ENCODE measurements around the gene CT45A5. TPM values are rescaled to one million over a fixed set of nuclear protein-coding genes. Genes with fewer than 3 reads are reported as not detected.
"Not testable (repeated sequence)": the region's sequence is repeated elsewhere in the genome, so short reads cannot be mapped to it uniquely, and the experiment has no call there.

CT45A5 gene
- total RNA-seq, 1 donor from 2014 or later: not detected

DNA sequence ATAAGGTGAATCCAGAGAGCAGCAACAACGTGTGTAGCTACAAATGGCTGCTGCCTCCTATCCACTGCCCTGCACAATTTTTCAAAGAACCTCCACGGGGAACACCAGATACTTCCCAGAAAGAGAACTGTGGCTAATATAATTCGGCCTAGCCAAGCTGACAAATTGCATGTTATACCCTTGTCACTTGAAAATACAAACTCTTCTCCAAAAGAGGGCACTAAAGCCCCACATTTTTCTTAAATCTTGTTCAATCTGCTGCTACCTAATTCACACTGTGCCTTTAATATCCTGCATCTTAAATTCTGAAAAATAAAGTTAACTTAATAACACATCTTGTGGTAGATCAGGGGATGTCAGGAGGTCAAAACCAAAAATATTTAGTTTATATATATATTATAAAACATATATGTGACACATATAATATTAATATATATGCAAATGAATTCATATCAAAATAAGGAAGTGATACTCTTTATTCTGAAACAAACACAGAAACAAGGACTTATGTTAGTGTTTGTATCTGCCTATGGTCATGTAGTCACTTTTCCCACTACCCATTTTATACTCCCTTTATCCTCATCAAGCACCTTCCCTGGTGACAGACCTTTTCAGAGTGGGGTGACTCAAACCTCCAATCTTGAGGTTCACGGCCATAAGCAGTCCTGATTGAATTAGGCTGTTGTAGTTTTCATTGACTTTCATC, 47.8 kb downstream of the CT45A5 start:
- no peaks in the 10 kb centered on the region for H3K27me3 Mint-ChIP-seq (ENCODE audit: unreplicated experiment)
- H3K36me3 Mint-ChIP-seq (ENCODE audit: unreplicated experiment): no peaks in the 10 kb centered on the region
- no peak overlapping the region for H3K27ac Mint-ChIP-seq (ENCODE audit: unreplicated experiment)
- TF ChIP-seq CTCF (IDR thresholded peaks at IDR 0.05; ENCODE audit: partially characterized antibody, unreplicated experiment): no peak
- no peaks in the 10 kb centered on the region for H3K4me1 Mint-ChIP-seq (ENCODE audit: low read depth, unreplicated experiment)
- no peaks in the 10 kb centered on the region for H3K9me3 Mint-ChIP-seq (ENCODE audit: unreplicated experiment)
- DNase-seq: no peak
- no peak overlapping the region for H3K4me3 Mint-ChIP-seq (ENCODE audit: unreplicated experiment)

GRCh38 chrX:135734666-135735065, 50.6 kb downstream of the CT45A5 start:
- not testable (repeated sequence) for H3K9me3 Mint-ChIP-seq (ENCODE audit: unreplicated experiment); H3K36me3 Mint-ChIP-seq (ENCODE audit: unreplicated experiment); H3K27me3 Mint-ChIP-seq (ENCODE audit: unreplicated experiment); DNase-seq; H3K4me1 Mint-ChIP-seq (ENCODE audit: low read depth, unreplicated experiment); H3K27ac Mint-ChIP-seq (ENCODE audit: unreplicated experiment); H3K4me3 Mint-ChIP-seq (ENCODE audit: unreplicated experiment)

Other genes with a start within 250 kb of the CT45A5 start
- not detected for gene CT45A1, start 71.9 kb downstream of the CT45A5 start, total RNA-seq (ENCODE audit: unreplicated experiment)
- not detected for gene CT45A3, start 17.3 kb downstream of the CT45A5 start, total RNA-seq (ENCODE audit: unreplicated experiment)
- gene CT45A6, start 17.3 kb upstream of the CT45A5 start, total RNA-seq (ENCODE audit: unreplicated experiment): not detected
- not detected for gene CT45A2, start 34.5 kb upstream of the CT45A5 start, total RNA-seq (ENCODE audit: unreplicated experiment)
- gene CT45A7, start 51.8 kb upstream of the CT45A5 start, total RNA-seq (ENCODE audit: unreplicated experiment): not detected
- gene CT45A8, start 69.0 kb upstream of the CT45A5 start, total RNA-seq (ENCODE audit: unreplicated experiment): not detected
- not detected for gene CT45A9, start 86.3 kb upstream of the CT45A5 start, total RNA-seq (ENCODE audit: unreplicated experiment)
- gene CT45A10, start 107.9 kb upstream of the CT45A5 start, total RNA-seq (ENCODE audit: unreplicated experiment): not detected
- not detected for gene SAGE1, start 108.2 kb upstream of the CT45A5 start, total RNA-seq (ENCODE audit: unreplicated experiment)
- gene MMGT1, start 188.5 kb upstream of the CT45A5 start, total RNA-seq (ENCODE audit: unreplicated experiment): 34.3 TPM
- gene SLC9A6, start 199.9 kb upstream of the CT45A5 start, total RNA-seq (ENCODE audit: unreplicated experiment): 15.5 TPM